UCSD-AML1 (cell line): ENCODE measurements around the gene SAMD11.
"Not testable (repeated sequence)": the region's sequence is repeated elsewhere in the genome, so short reads cannot be mapped to it uniquely, and the experiment has no call there.

Experiments
- DNase-seq: peaks from one replicate; lab custom pipeline; 2025; ENCODE audit not compliant: unreplicated experiment; lab: John Stamatoyannopoulos, UW

Gene SAMD11

GRCh38 chr1:974687-975328 lies 51.1 kb downstream of the SAMD11 start:
- DNase-seq, result no peak

GRCh38 chr1:975365-975764 lies 51.6 kb downstream of the SAMD11 start:
- DNase-seq, result no peak

- peak; percentile 64 for DNase-seq
These were observed 52.4 kb downstream of the SAMD11 start for GRCh38 chr1:975896-976683.

- DNase-seq, result not testable (repeated sequence)
These were observed 53.1 kb downstream of the SAMD11 start for GRCh38 chr1:976791-977190.

- no peak for DNase-seq
These were observed 54.5 kb downstream of the SAMD11 start for GRCh38 chr1:978069-978834.

GRCh38 chr1:978835-979743 lies 55.4 kb downstream of the SAMD11 start:
- no peak for DNase-seq

- DNase-seq, result no peak
These were observed 56.0 kb downstream of the SAMD11 start for GRCh38 chr1:979744-980072.

- no peak for DNase-seq
These were observed 56.4 kb downstream of the SAMD11 start for GRCh38 chr1:980137-980571.

- DNase-seq, result no peak
These were observed 57.1 kb downstream of the SAMD11 start for GRCh38 chr1:980602-981395.

GRCh38 chr1:981491-981954 lies 57.8 kb downstream of the SAMD11 start:
- DNase-seq, result no peak

GRCh38 chr1:981955-982558 lies 58.3 kb downstream of the SAMD11 start, which contains the start of gene PERM1:
TSS of gene PERM1 (minus strand) at chr1:982093. CDS start at chr1:981029, 1,064 bp downstream.
- DNase-seq, result no peak

GRCh38 chr1:982765-983436 lies 59.2 kb downstream of the SAMD11 start:
- no peak for DNase-seq

- peak; percentile 46 for DNase-seq
These were observed 60.2 kb downstream of the SAMD11 start for GRCh38 chr1:983798-984475.

GRCh38 chr1:984476-984814 lies 60.7 kb downstream of the SAMD11 start:
- DNase-seq, result no peak

GRCh38 chr1:985126-985525 lies 61.4 kb downstream of the SAMD11 start:
- DNase-seq, result no peak

GRCh38 chr1:988061-988460 lies 64.3 kb downstream of the SAMD11 start:
- not testable (repeated sequence) for DNase-seq

- DNase-seq, result not testable (repeated sequence)
These were observed 67.6 kb downstream of the SAMD11 start for GRCh38 chr1:991275-991674.

- no peak for DNase-seq
These were observed 68.2 kb downstream of the SAMD11 start for GRCh38 chr1:991895-992294.
